Heart right ventricle (tissue), 16 donors: ENCODE results near the gene CENPP. TPM values are rescaled to one million over a fixed set of nuclear protein-coding genes. Genes with fewer than 3 reads are reported as not detected.
A peak's percentile ranks its signal among the peaks of the same experiment; 100 is the strongest.

ENCODE experiments used
- ATAC-seq, 8 donors: fragments of 200-7000 bp; cut with Tn5 transposase; one replicate each; pipeline ENCODE4 v1.9.1; 2020; ENCODE audit warnings: mild to moderate bottlenecking in 8 of 8, moderate library complexity in 8 of 8, moderate number of reproducible peaks in 1 of 8
- DNase-seq, 2 donors: peaks; one replicate each; pipeline ENCODE4 v3.0.0-alpha.2; 2020
- H3K27ac ChIP-seq, 10 donors: fragments of 200-600 bp; sonication (generic) in 2 of 10; one replicate each; pipeline versions ENCODE4 v1.5.0 to v1.8.0; 2020 to 2022; ENCODE audit warnings: mild to moderate bottlenecking in 3 of 10
- H3K27me3 ChIP-seq, 7 donors: fragments of 200-600 bp; one replicate each; pipeline ENCODE4 v1.8.0; 2021 to 2022; ENCODE audit warnings: mild to moderate bottlenecking in 2 of 7
- H3K36me3 ChIP-seq, 9 donors: fragments of 200-600 bp; sonication (generic) in 1 of 9; one replicate each; pipeline versions ENCODE4 v1.5.0 to v1.8.0; 2020 to 2022; ENCODE audit warnings: mild to moderate bottlenecking in 2 of 9
- H3K4me1 ChIP-seq, 9 donors: fragments of 200-600 bp; sonication (generic) in 1 of 9; one replicate each; pipeline versions ENCODE4 v1.5.0 to v1.8.0; 2020 to 2022; ENCODE audit warnings: mild to moderate bottlenecking in 4 of 9
- H3K4me3 ChIP-seq, 10 donors: fragments of 200-600 bp; sonication (generic) in 2 of 10; one replicate each; pipeline versions ENCODE4 v1.5.0 to v1.8.0; 2020 to 2022; ENCODE audit warnings: mild to moderate bottlenecking in 7 of 10, moderate library complexity in 2 of 10
- H3K9me3 ChIP-seq, 11 donors: fragments of 200-600 bp in 10 of 11; sonication (generic) in 2 of 11; one replicate each; pipeline versions ENCODE4 v1.5.0 to v1.8.0; 2013 to 2022; ENCODE audit warnings: mild to moderate bottlenecking in 2 of 11, control low read depth in 1 of 11, moderate library complexity in 1 of 11
- CTCF ChIP-seq, 9 donors: fragments of 200-600 bp; sonication (generic) in 2 of 9; IDR thresholded peaks; one replicate each; pipeline versions ENCODE4 v1.5.0 to v1.8.0; 2021 to 2022; ENCODE audit warnings: antibody characterized with exemption in 9 of 9, mild to moderate bottlenecking in 5 of 9, moderate library complexity in 1 of 9
- WGBS, 2 donors: extraction: QIAGEN DNeasy Blood & Tissue Kit; methylation state at CpG; one replicate each; pipeline ENCODE4 v1.1.7; 2013; ENCODE audit warnings: inconsistent platforms in 1 of 2; 5-methylcytosine and 5-hydroxymethylcytosine counted together
- intact Hi-C, 10 donors: fragments of 100-400 bp; cut with DNase I; formaldehyde crosslinking; loops; one replicate each; pipeline versions ENCODE4 v1.11.1 to v1.14.2; 2022
- polyA plus RNA-seq, 2 donors: library from polyadenylated mRNA; stranded (reverse); fragments of 200-250 nt; gene quantifications; one replicate each; pipeline ENCODE4 v1.2.3, GENCODE V29; 2013
- total RNA-seq, 10 donors: library from RNA; stranded (reverse); fragmentation: NEBNext Ultra II Directional in 3 of 10; extraction: Animal tissue kit (Norgen Biotek cat#: 25700) in 3 of 10; gene quantifications; one replicate each; pipeline versions ENCODE4 v1.2.1 to v1.2.4, GENCODE V29; 2021 to 2023
- donor health status: Arrhythmogenic right ventricular cardiomyopathy.
- donor health status: ischemic (EF 13 %, LVEDD 7.1; RV severe dilation, severe dysfunction).
- donor health status: healthy with polysubstance abuse.
- donor health status: DM: no; HTN: yes; CAD: no.
- donor health status: DM: no; HTN: no; CAD: no.
- donor health status: ischemic (EF 25% LVEDD 6.9; RV normal size, moderate dysfunction).
- donor health status: ischemic (EF 25% LVEDD 5.7; RV mildly dilated, moderate dysfunction).
- donor health status: healthy.
- donor health status: DM: yes; HTN: yes; CAD: no.
- donor health status: Ischemic cardiomyopathy.
- donor health status: ischemic (EF 35%, LVEDD 5.7; RV mildly dilated, moderate dysfunction).
- donor health status: nonischemic (EF 11% LVEDD 7.7; RV severe dilation, severe dysfunction).
- donor health status: DM: yes; HTN: yes; CAD: no.
- donor health status: PGD.
- donor health status: ischemic (EF 29% LVEDD 5.4; RV normal size, mild dysfunction).
- donor health status: nonischemic (EF 23%, LVEDD 6.1; RV moderate dilation, normal function).

CENPP gene
- total and polyA plus RNA-seq, 12 donors = 1.3 to 5.2 (median 2.8) TPM

DNA sequence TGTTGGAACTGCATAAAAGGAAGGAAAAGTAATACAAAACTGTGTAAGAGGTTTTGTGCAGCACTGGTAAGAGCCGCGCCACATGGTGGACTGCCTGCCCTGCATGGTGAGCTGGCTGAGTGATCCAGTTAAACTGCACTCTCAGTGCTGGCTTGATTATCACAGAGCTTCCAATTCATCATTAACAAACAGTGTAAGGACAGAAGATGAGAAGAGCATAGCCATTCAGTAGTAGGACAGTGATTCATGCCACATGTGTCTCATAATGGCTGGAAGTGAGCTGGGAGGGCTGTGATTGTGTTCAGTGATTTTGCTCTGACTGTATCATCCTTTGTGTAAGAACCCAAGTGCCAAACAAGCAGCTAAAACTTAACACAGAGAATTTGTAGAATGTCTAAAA, 142.5 kb downstream of the CENPP start:
- intact Hi-C loops = no loop called here
- H3K36me3 ChIP-seq = peaks cover 0 to 64% (median 0%) of the 10 kb centered on the region in 9 donors
- WGBS, 2 donors = 94 to 99% methylated on average over 2 of the region's 2 CpGs

GRCh38 chr9:92474587-92474986, 148.8 kb downstream of the CENPP start:
- 94 to 96% methylated on average over 3 of the region's 3 CpGs for WGBS, 2 donors
- H3K27me3 ChIP-seq = no peaks in the 10 kb centered on the region
- no peaks in the 10 kb centered on the region for H3K9me3 ChIP-seq
- no peak overlapping the region for H3K4me3 ChIP-seq
- H3K4me1 ChIP-seq = peaks cover 0 to 16% (median 5%) of the 10 kb centered on the region in 9 donors
- peaks cover 0 to 26% (median 0%) of the 10 kb centered on the region in 9 donors for H3K36me3 ChIP-seq
- intact Hi-C loops = no loop called here
- DNase-seq = no peak
- no peak for ATAC-seq
- TF ChIP-seq CTCF (IDR thresholded peaks at IDR 0.05) = no peak
- H3K27ac ChIP-seq = no peak overlapping the region

More for the DNA sequence above, 142.5 kb downstream of the CENPP start:
- ATAC-seq (no peak), DNase-seq (no peak)
- Histone ChIP-seq H3K9me3 (no peaks in the 10 kb centered on the region), H3K4me3 (no peak overlapping the region), H3K4me1 (peaks cover 0 to 18% (median 8%) of the 10 kb centered on the region in 9 donors), H3K27ac (no peak overlapping the region), H3K27me3 (no peaks in the 10 kb centered on the region)
- TF ChIP-seq CTCF (IDR thresholded peaks at IDR 0.05) = no peak

GRCh38 chr9:92476962-92477361, 151.2 kb downstream of the CENPP start:
- no peak overlapping the region for H3K4me3 ChIP-seq
- ATAC-seq = no peak
- no peaks in the 10 kb centered on the region for H3K27me3 ChIP-seq
- no peaks in the 10 kb centered on the region for H3K9me3 ChIP-seq
- H3K4me1 ChIP-seq = peaks cover 3 to 36% (median 23%) of the 10 kb centered on the region in 9 donors
- no peak for TF ChIP-seq CTCF (IDR thresholded peaks at IDR 0.05)
- peak overlapping the region in 1 of 10 donors; percentile 7 for H3K27ac ChIP-seq
- intact Hi-C loops = no loop called here
- WGBS, 2 donors = 100% methylated on average over 1 of the region's 1 CpG
- H3K36me3 ChIP-seq = peaks cover 0 to 9% (median 0%) of the 10 kb centered on the region in 9 donors
- no peak for DNase-seq

- 82 to 87% methylated on average over 7 of the region's 7 CpGs for WGBS, 2 donors
- DNase-seq (no peak), ATAC-seq (peak in 1 of 8 donors; percentile 23)
- H3K9me3 ChIP-seq = no peaks in the 10 kb centered on the region
- peaks cover 3 to 53% (median 27%) of the 10 kb centered on the region in 9 donors for H3K4me1 ChIP-seq
- intact Hi-C loops = no loop called here
- peaks cover 0 to 7% (median 0%) of the 10 kb centered on the region in 9 donors for H3K36me3 ChIP-seq
- H3K27me3 ChIP-seq = no peaks in the 10 kb centered on the region
- peak overlapping the region in 8 of 10 donors; percentile 29 to 89 (median 74) for H3K27ac ChIP-seq
- TF ChIP-seq CTCF (IDR thresholded peaks at IDR 0.05) = no peak
- H3K4me3 ChIP-seq = peak overlapping the region in 6 of 10 donors; percentile 11 to 50 (median 42)
Observed at GRCh38 chr9:92478783-92479182, 153.0 kb downstream of the CENPP start.
